Suppressor macrophage treated with lipopolysaccharide for 1 hour (primary cell): ENCODE data around the gene PSMD13.
"Not testable (repeated sequence)": the region's sequence is repeated elsewhere in the genome, so short reads cannot be mapped to it uniquely, and the experiment has no call there.

Experiments
- DNase-seq, 3 donors: peaks; one replicate each; pipeline ENCODE4 v3.0.0-alpha.2; 2020 to 2022

Gene PSMD13

GRCh38 chr11:278001-278951 is 41.5 kb downstream of the PSMD13 start, which contains the start of gene NLRP6:
Gene NLRP6 (plus strand): TSS chr11:278407. CDS start chr11:278570, 163 bp downstream.
- DNase-seq: no peak

- peak in 2 of 3 donors; percentile 28 to 52 for DNase-seq
Measured at GRCh38 chr11:279040-279965, 42.5 kb downstream of the PSMD13 start.

GRCh38 chr11:279966-280705 is 43.4 kb downstream of the PSMD13 start:
- peak; percentile 47 to 80 (median 68) for DNase-seq

- peak in 2 of 3 donors; percentile 35 to 50 for DNase-seq
Measured at GRCh38 chr11:280706-281485, 44.1 kb downstream of the PSMD13 start.

- no peak for DNase-seq
Measured at GRCh38 chr11:281486-282161, 44.8 kb downstream of the PSMD13 start.

GRCh38 chr11:282171-282570 is 45.4 kb downstream of the PSMD13 start:
- DNase-seq: no peak

- DNase-seq: no peak
Measured at GRCh38 chr11:282630-283360, 46.0 kb downstream of the PSMD13 start.

GRCh38 chr11:283405-284104 is 46.8 kb downstream of the PSMD13 start:
- DNase-seq: no peak

GRCh38 chr11:284105-285020 is 47.6 kb downstream of the PSMD13 start:
- no peak for DNase-seq

- DNase-seq: no peak
Measured at GRCh38 chr11:285021-285893, 48.5 kb downstream of the PSMD13 start.

- no peak for DNase-seq
Measured at GRCh38 chr11:285894-286220, 49.1 kb downstream of the PSMD13 start.

GRCh38 chr11:286977-287820 is 50.4 kb downstream of the PSMD13 start:
- DNase-seq: not testable (repeated sequence)

- DNase-seq: no peak
Measured at GRCh38 chr11:287821-288477, 51.2 kb downstream of the PSMD13 start.

- DNase-seq: peak; percentile 49 to 86 (median 67)
Measured at GRCh38 chr11:288478-289397, 52.0 kb downstream of the PSMD13 start, which contains the start of gene PGGHG. Gene PGGHG (plus strand): TSS chr11:289126. CDS start chr11:289817, 691 bp downstream.

GRCh38 chr11:289398-289711 is 52.6 kb downstream of the PSMD13 start:
- no peak for DNase-seq
